Ovary (tissue), 3 donors: ENCODE measurements around the gene PLEKHF1.

ENCODE experiments used
- CTCF ChIP-seq, 3 donors: fragments of 450-650 bp in 2 of 3; fragments of 200-600 bp in 1 of 3; IDR thresholded peaks; one replicate each; pipeline versions ENCODE4 v1.5.1 to v1.8.0; 2016 to 2022; ENCODE audit warnings: antibody characterized with exemption in 3 of 3, mild to moderate bottlenecking in 1 of 3
- EP300 ChIP-seq: sonication (generic); formaldehyde crosslinking; IDR thresholded peaks from one replicate; pipeline ENCODE4 v1.6.1; 2017; ENCODE audit warnings: antibody characterized with exemption
- POLR2A ChIP-seq: fragments of 450-650 bp; IDR thresholded peaks from one replicate; pipeline ENCODE4 v1.6.1; 2017; ENCODE audit warnings: antibody characterized with exemption, mild to moderate bottlenecking, moderate library complexity
- donor health status: DM: no; HTN: no; CAD: no.

DNA sequence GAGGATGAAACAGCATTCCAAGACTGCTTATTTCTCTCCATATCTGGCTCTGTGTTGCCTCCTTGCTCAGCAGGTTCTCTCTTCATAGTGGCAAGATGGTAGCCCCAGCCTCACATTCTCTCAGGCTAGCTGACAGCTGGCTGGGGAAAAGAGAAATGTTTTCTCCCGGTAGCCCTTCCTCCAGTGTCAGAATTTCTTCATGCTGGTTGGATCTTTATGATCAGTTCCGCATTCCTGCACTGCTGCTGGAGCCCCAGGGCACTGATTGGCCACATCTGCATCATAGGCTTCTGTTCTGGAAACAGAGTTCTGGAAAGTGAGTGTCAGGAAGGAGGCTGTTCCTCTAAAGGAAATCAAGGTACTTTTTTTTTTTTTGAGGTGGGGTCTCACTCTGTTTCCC, 34.6 kb upstream of the PLEKHF1 start:
- no peak for TF ChIP-seq EP300
- no peak for TF ChIP-seq CTCF (IDR thresholded peaks at IDR 0.05)
- TF ChIP-seq POLR2A = no peak
